Naive thymus-derived CD4-positive, alpha-beta T cell (primary cell): ENCODE data around the gene ITGAX. TPM values are rescaled to one million over a fixed set of nuclear protein-coding genes. Genes with fewer than 3 reads are reported as not detected.

Source experiments
- ATAC-seq: fragments of 150-1000 bp; cut with Tn5 transposase; 2 replicates; pipeline ENCODE4 v1.10.0; 2021; ENCODE audit warnings: mild to moderate bottlenecking, moderate library complexity
- CTCF ChIA-PET: fragments of 350-600 bp; sonication (Branson Sonifier 250); formaldehyde crosslinking; loops from one replicate; lab custom pipeline; 2021; ENCODE audit warnings: antibody characterized with exemption; lab: Charles Lee
- POLR2A ChIA-PET: fragments of 350-600 bp; sonication (Branson Sonifier 250); formaldehyde crosslinking; loops from one replicate; lab custom pipeline; 2021; ENCODE audit warnings: antibody characterized with exemption, inconsistent platforms; lab: Charles Lee
- DNase-seq, 9 donors: peaks; one replicate each; pipeline versions ENCODE4 v3.0.0 to v3.0.0-alpha.2; 2020 to 2022; ENCODE audit warnings: mixed read lengths in 1 of 9
- H3K27ac ChIP-seq: one replicate; pipeline ENCODE4 v1.7.0; 2013; ENCODE audit warnings: mild to moderate bottlenecking, low read depth, low read length, moderate library complexity
- H3K27me3 ChIP-seq, 2 donors: one replicate each; pipeline ENCODE4 v1.7.0; 2013; ENCODE audit warnings: low read length in 2 of 2, mild to moderate bottlenecking in 2 of 2, moderate library complexity in 2 of 2; ENCODE audit not compliant: control insufficient read depth in 2 of 2, insufficient read depth in 2 of 2
- H3K36me3 ChIP-seq, 3 experiments: 1 replicate in 2 of 3; 2 replicates in 1 of 3; pipeline ENCODE4 v1.7.0; 2013; ENCODE audit warnings: low read length in 3 of 3, mild to moderate bottlenecking in 3 of 3, moderate library complexity in 1 of 3; ENCODE audit not compliant: insufficient read depth in 3 of 3, control insufficient read depth in 2 of 3
- H3K4me1 ChIP-seq, 2 donors: one replicate each; pipeline ENCODE4 v1.7.0; 2013; ENCODE audit warnings: low read length in 2 of 2, mild to moderate bottlenecking in 2 of 2, moderate library complexity in 1 of 2; ENCODE audit not compliant: control insufficient read depth in 2 of 2, insufficient read depth in 2 of 2
- H3K4me3 ChIP-seq: 2 replicates; pipeline ENCODE4 v1.7.0; 2013; ENCODE audit warnings: mild to moderate bottlenecking, low read length
- H3K9me3 ChIP-seq, 3 experiments: 1 replicate in 2 of 3; 2 replicates in 1 of 3; pipeline ENCODE4 v1.7.0; 2013; ENCODE audit warnings: low read length in 3 of 3; ENCODE audit not compliant: control insufficient read depth in 2 of 3
- H3K27ac Mint-ChIP-seq, 9 donors: one replicate each; pipeline ENCODE4 v1.8.0; 2020 to 2022; ENCODE audit warnings: mixed read lengths in 9 of 9, mild to moderate bottlenecking in 8 of 9, moderate library complexity in 5 of 9, inconsistent platforms in 2 of 9
- H3K27me3 Mint-ChIP-seq, 5 donors: one replicate each; pipeline ENCODE4 v1.8.0; 2021 to 2022; ENCODE audit warnings: mixed read lengths in 5 of 5, mild to moderate bottlenecking in 1 of 5
- H3K36me3 Mint-ChIP-seq, 5 donors: one replicate each; pipeline ENCODE4 v1.8.0; 2020 to 2022; ENCODE audit warnings: mixed read lengths in 5 of 5, mild to moderate bottlenecking in 3 of 5, inconsistent platforms in 1 of 5
- H3K4me1 Mint-ChIP-seq, 7 donors: one replicate each; pipeline ENCODE4 v1.8.0; 2020 to 2022; ENCODE audit warnings: mixed read lengths in 7 of 7, mild to moderate bottlenecking in 3 of 7, inconsistent platforms in 1 of 7
- H3K4me3 Mint-ChIP-seq, 10 donors: one replicate each; pipeline ENCODE4 v1.8.0; 2020 to 2022; ENCODE audit warnings: mild to moderate bottlenecking in 10 of 10, mixed read lengths in 10 of 10, moderate library complexity in 6 of 10, inconsistent platforms in 2 of 10
- H3K9me3 Mint-ChIP-seq, 11 donors: one replicate each; pipeline ENCODE4 v1.8.0; 2020 to 2022; ENCODE audit warnings: mixed read lengths in 11 of 11, mild to moderate bottlenecking in 4 of 11, inconsistent platforms in 1 of 11, moderate library complexity in 1 of 11
- intact Hi-C, 2 donors: fragments of 100-400 bp; cut with micrococcal nuclease; formaldehyde crosslinking; loops; one replicate each; pipeline ENCODE4 v1.15.1; 2023
- polyA plus RNA-seq, 2 donors: library from polyadenylated mRNA; unstranded; fragments of 300-500 nt; fragmentation: Illumina TruSeq; gene quantifications; one replicate each; pipeline ENCODE4 v1.2.3, GENCODE V29; 2021
- total RNA-seq, 6 experiments: library from RNA in 5 of 6; stranded (reverse) in 5 of 6; gene quantifications; 1 replicate in 5 of 6; 2 replicates in 1 of 6; pipeline ENCODE4 v1.2.3 and lab custom pipeline; 2021 to 2026

The ITGAX gene
- total and polyA plus RNA-seq, 7 experiments from 2014 or later: 0.05 to 306 (median 22.1) TPM; not detected in 1

DNA sequence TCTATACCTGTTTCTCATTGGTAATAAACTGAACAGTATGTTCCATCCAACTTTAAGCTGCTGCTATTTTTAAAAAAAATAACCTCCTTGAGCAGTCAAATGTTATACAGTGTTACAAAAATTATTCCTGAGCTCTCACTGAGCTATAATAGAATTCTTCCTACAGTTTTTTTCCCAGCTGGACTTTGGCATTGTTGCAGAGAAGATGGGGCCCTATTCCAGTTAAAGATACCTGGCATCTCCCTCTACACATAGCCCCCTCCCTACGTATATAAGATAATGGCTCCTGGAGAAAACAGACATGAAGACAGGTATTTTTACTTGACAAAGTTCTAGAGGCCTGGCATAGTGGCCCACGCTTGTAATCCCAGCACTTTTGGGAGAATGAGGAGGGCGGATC is 74.8 kb downstream of the ITGAX start:
- Mint-ChIP-seq H3K27me3 (peaks cover 0 to 5% (median 0%) of the 10 kb centered on the region in 5 donors), H3K36me3 (no peaks in the 10 kb centered on the region), H3K9me3 (no peaks in the 10 kb centered on the region), H3K4me3 (no peak overlapping the region), H3K4me1 (peaks cover 0 to 14% (median 5%) of the 10 kb centered on the region in 7 donors), H3K27ac (no peak overlapping the region)
- H3K4me1 ChIP-seq: no peaks in the 10 kb centered on the region
- CTCF ChIA-PET: no interaction called here
- H3K4me3 ChIP-seq: no peak overlapping the region
- ATAC-seq (no peak), DNase-seq (no peak)
- POLR2A ChIA-PET: no interaction called here
- no peak overlapping the region for H3K27ac ChIP-seq
- no peaks in the 10 kb centered on the region for H3K27me3 ChIP-seq
- no peaks in the 10 kb centered on the region for H3K36me3 ChIP-seq
- no peaks in the 10 kb centered on the region for H3K9me3 ChIP-seq
- intact Hi-C loops: no loop called here

DNA sequence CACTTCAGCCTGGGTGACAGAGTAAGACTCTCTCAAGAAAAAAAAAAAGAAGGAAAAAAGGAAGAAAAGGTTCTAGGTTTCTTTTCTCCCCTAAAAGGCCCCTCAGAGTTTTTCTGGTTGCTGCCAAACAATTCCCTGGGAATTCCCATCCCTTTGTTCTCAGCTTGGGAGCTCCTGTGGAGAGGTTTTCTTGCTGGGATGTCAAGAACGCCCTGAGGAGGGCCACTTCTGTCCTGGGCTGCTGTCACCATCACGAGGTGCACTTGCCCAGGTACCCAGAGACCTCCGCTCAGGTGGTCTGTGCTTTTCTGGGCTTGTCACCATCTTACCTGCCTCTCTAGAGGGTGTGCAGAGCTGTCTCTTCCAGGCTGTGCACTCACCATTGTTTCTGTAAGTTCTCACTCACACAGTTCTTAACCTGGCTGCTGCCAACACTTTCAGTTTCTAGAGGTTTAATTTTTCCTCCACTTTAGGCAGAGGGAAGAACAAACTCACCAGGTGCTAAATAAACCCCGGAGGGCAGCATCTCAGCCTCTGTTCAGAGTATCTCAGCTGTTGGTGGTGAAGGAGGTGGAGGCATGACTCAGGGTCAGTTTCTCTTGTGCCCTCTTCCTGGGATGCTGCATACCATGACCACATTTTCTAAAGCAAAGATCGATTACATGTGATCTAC is 75.5 kb downstream of the ITGAX start:
- H3K27me3 Mint-ChIP-seq: peaks cover 0 to 5% (median 0%) of the 10 kb centered on the region in 5 donors
- ATAC-seq: no peak
- POLR2A ChIA-PET: interaction anchor here (0.8 kb wide), 1 partner anchor 9 kb away, joined by 3 read pairs; no protein-coding TSS in a partner anchor

More for the DNA sequence above, 75.5 kb downstream of the ITGAX start:
- CTCF ChIA-PET: no interaction called here
- intact Hi-C loops: no loop called here
- Mint-ChIP-seq H3K36me3 (no peaks in the 10 kb centered on the region), H3K4me3 (no peak overlapping the region), H3K4me1 (peaks cover 0 to 12% (median 5%) of the 10 kb centered on the region in 7 donors), H3K27ac (peak overlapping the region in 2 of 9 donors; percentile 18 to 28), H3K9me3 (no peaks in the 10 kb centered on the region)
- Histone ChIP-seq H3K4me1 (no peaks in the 10 kb centered on the region), H3K27me3 (no peaks in the 10 kb centered on the region), H3K9me3 (no peaks in the 10 kb centered on the region), H3K27ac (no peak overlapping the region), H3K36me3 (no peaks in the 10 kb centered on the region), H3K4me3 (no peak overlapping the region)
- no peak for DNase-seq

Other genes with a start within 250 kb of the ITGAX start
- 10 to 100 TPM; 10.3 to 30.8 (median 20.8) TPM for gene BCKDK, start 246.8 kb upstream of the ITGAX start, total RNA-seq
- gene BCKDK, start 246.8 kb upstream of the ITGAX start, polyA plus RNA-seq: 10 to 100 TPM; 21.0 to 36.0 TPM
- gene KAT8, start 237.5 kb upstream of the ITGAX start, total RNA-seq: 100 to 1,000 TPM in 4 of 5 experiments, 10 to 100 TPM in 1; 63.0 to 134 (median 112) TPM
- 100 to 1,000 TPM in 1 of 2 donors, 10 to 100 TPM in 1; 76.3 to 106 TPM for gene KAT8, start 237.5 kb upstream of the ITGAX start, polyA plus RNA-seq
- not detected for gene PRSS8, start 219.4 kb upstream of the ITGAX start, total RNA-seq
- not detected for gene PRSS8, start 219.4 kb upstream of the ITGAX start, polyA plus RNA-seq
- gene PRSS36, start 205.1 kb upstream of the ITGAX start, total RNA-seq: 1 to 10 TPM in 2 of 5 experiments, under 1 TPM in 3; 0.13 to 2.9 (median 0.69) TPM
- gene PRSS36, start 205.1 kb upstream of the ITGAX start, polyA plus RNA-seq: 1 to 10 TPM; 1.2 to 1.3 TPM
- gene FUS, start 175.0 kb upstream of the ITGAX start, total RNA-seq: 100 to 1,000 TPM; 597 to 956 (median 714) TPM
- gene FUS, start 175.0 kb upstream of the ITGAX start, polyA plus RNA-seq: 100 to 1,000 TPM; 177 to 194 TPM
- 10 to 100 TPM; 13.0 to 80.1 (median 21.2) TPM for gene PYCARD, start 152.4 kb upstream of the ITGAX start, total RNA-seq
- gene PYCARD, start 152.4 kb upstream of the ITGAX start, polyA plus RNA-seq: 10 to 100 TPM; 41.0 to 44.9 TPM
- gene TRIM72, start 141.1 kb upstream of the ITGAX start, total RNA-seq: under 1 TPM in 1 of 5 experiments, not detected in 4; 0.24 TPM
- not detected for gene TRIM72, start 141.1 kb upstream of the ITGAX start, polyA plus RNA-seq
- gene PYDC1, start 138.0 kb upstream of the ITGAX start, total RNA-seq: not detected
- gene PYDC1, start 138.0 kb upstream of the ITGAX start, polyA plus RNA-seq: not detected
- 100 to 1,000 TPM in 1 of 5 experiments, 10 to 100 TPM in 2, 1 to 10 TPM in 1, under 1 TPM in 1; 0.84 to 150 (median 17.9) TPM for gene ITGAM, start 95.2 kb upstream of the ITGAX start, total RNA-seq
- under 1 TPM; 0.27 to 0.52 TPM for gene ITGAM, start 95.2 kb upstream of the ITGAX start, polyA plus RNA-seq
- gene ITGAD, start 38.2 kb downstream of the ITGAX start, total RNA-seq: 1 to 10 TPM in 1 of 5 experiments, under 1 TPM in 1, not detected in 3; 0.24 to 1.3 TPM
- not detected for gene ITGAD, start 38.2 kb downstream of the ITGAX start, polyA plus RNA-seq
- gene COX6A2, start 73.2 kb downstream of the ITGAX start, total RNA-seq: not detected
- gene COX6A2, start 73.2 kb downstream of the ITGAX start, polyA plus RNA-seq: not detected
- gene ZNF843, start 87.6 kb downstream of the ITGAX start, total RNA-seq: under 1 TPM; 0.11 to 0.54 (median 0.32) TPM
- gene ZNF843, start 87.6 kb downstream of the ITGAX start, polyA plus RNA-seq: under 1 TPM; 0.12 to 0.33 TPM
- gene ARMC5, start 104.3 kb downstream of the ITGAX start, total RNA-seq: 10 to 100 TPM in 3 of 5 experiments, 1 to 10 TPM in 2; 8.5 to 14.4 (median 11.5) TPM
- 10 to 100 TPM in 1 of 2 donors, 1 to 10 TPM in 1; 6.2 to 12.1 TPM for gene ARMC5, start 104.3 kb downstream of the ITGAX start, polyA plus RNA-seq
- gene TGFB1I1, start 117.0 kb downstream of the ITGAX start, total RNA-seq: 1 to 10 TPM in 1 of 5 experiments, under 1 TPM in 4; 0.29 to 1.5 (median 0.57) TPM
- under 1 TPM; 0.32 to 0.44 TPM for gene TGFB1I1, start 117.0 kb downstream of the ITGAX start, polyA plus RNA-seq
- 1 to 10 TPM in 4 of 5 experiments, under 1 TPM in 1; 0.12 to 5.5 (median 3.7) TPM for gene SLC5A2, start 127.9 kb downstream of the ITGAX start, total RNA-seq
- 1 to 10 TPM; 2.4 to 3.3 TPM for gene SLC5A2, start 127.9 kb downstream of the ITGAX start, polyA plus RNA-seq
- gene RUSF1, start 153.2 kb downstream of the ITGAX start, total RNA-seq: 100 to 1,000 TPM in 2 of 5 experiments, 10 to 100 TPM in 3; 47.3 to 118 (median 89.5) TPM
- gene RUSF1, start 153.2 kb downstream of the ITGAX start, polyA plus RNA-seq: 10 to 100 TPM; 22.8 to 30.1 TPM
- gene AHSP, start 172.7 kb downstream of the ITGAX start, total RNA-seq: not detected
- gene AHSP, start 172.7 kb downstream of the ITGAX start, polyA plus RNA-seq: not detected